Kidney (tissue), 14 donors: ENCODE results near the gene FAF1. TPM values are rescaled to one million over a fixed set of nuclear protein-coding genes. Genes with fewer than 3 reads are reported as not detected.

ENCODE experiments used
- DNase-seq, 5 donors: peaks; one replicate each; pipeline ENCODE4 v3.0.0-alpha.2; 2013 to 2020
- FAIRE-seq: peaks from 2 replicates; lab custom pipeline; 2012; peaks lifted over from hg19 to GRCh38; lab: Jason Lieb, UNC
- H3K27ac ChIP-seq, 2 donors: one replicate each; pipeline ENCODE4 v1.7.0; 2013; ENCODE audit warnings: low read depth in 2 of 2, low read length in 2 of 2, inconsistent platforms in 1 of 2
- H3K27me3 ChIP-seq: one replicate; pipeline ENCODE4 v1.7.1; 2013; ENCODE audit warnings: low read length, inconsistent platforms; ENCODE audit not compliant: control insufficient read depth, insufficient read depth
- H3K36me3 ChIP-seq, 3 donors: one replicate each; pipeline versions ENCODE4 v1.7.0 to v1.7.1; 2013; ENCODE audit warnings: low read length in 3 of 3, control low read depth in 1 of 3, inconsistent platforms in 1 of 3; ENCODE audit not compliant: insufficient read depth in 3 of 3, control insufficient read depth in 2 of 3
- H3K4me1 ChIP-seq, 3 donors: one replicate each; pipeline versions ENCODE4 v1.7.0 to v1.7.1; 2013; ENCODE audit warnings: low read length in 3 of 3, inconsistent platforms in 1 of 3, low read depth in 1 of 3; ENCODE audit not compliant: control insufficient read depth in 2 of 3, insufficient read depth in 2 of 3
- H3K4me3 ChIP-seq, 3 donors: one replicate each; pipeline versions ENCODE4 v1.7.0 to v1.8.1; 2013; ENCODE audit warnings: low read length in 3 of 3, control low read depth in 1 of 3, inconsistent platforms in 1 of 3
- H3K9ac ChIP-seq, 3 donors: one replicate each; pipeline versions ENCODE4 v1.7.0 to v1.7.1; 2013; ENCODE audit warnings: low read length in 3 of 3, control low read depth in 1 of 3, inconsistent platforms in 1 of 3
- H3K9me3 ChIP-seq, 3 donors: one replicate each; pipeline versions ENCODE4 v1.7.0 to v1.7.1; 2013; ENCODE audit warnings: low read length in 3 of 3, control low read depth in 1 of 3, inconsistent platforms in 1 of 3; ENCODE audit not compliant: control insufficient read depth in 2 of 3, insufficient read depth in 1 of 3
- intact Hi-C: fragments of 100-400 bp; cut with DNase I; formaldehyde crosslinking; loops from one replicate; pipeline ENCODE4 v1.11.1; 2022
- polyA plus RNA-seq: library from polyadenylated mRNA; stranded (reverse); fragments of 350-450 nt; fragmentation: Illumina TruSeq; extraction: RNeasy Lipid Tissue Mini Kit (QIAGEN cat#74804); gene quantifications from one replicate; pipeline ENCODE4 v1.2.3, GENCODE V29; 2014; ENCODE audit warnings: low read depth, low replicate concordance; ENCODE audit not compliant: insufficient read depth
- total RNA-seq: library from RNA; stranded (reverse); fragmentation: NEBNext Ultra II Directional; extraction: Animal tissue kit (Norgen Biotek cat#: 25700); gene quantifications from one replicate; pipeline ENCODE4 v1.2.1, GENCODE V29; 2021
- TF ChIP-seq, protein P1 (sequence below): IDR thresholded peaks from 3 replicates; pipeline ENCODE4 v1.5.1; 2012; ENCODE audit warnings: mild to moderate bottlenecking, moderate library complexity, borderline replicate concordance; ENCODE audit not compliant: insufficient read depth; ENCODE audit errors: extremely low read depth
- donor health status: control.
- donor health status: control.
- donor health status: control.
- donor health status: control.
- donor health status: control.
- donor health status: DM: yes; HTN: yes; CAD: no.
- donor health status: Normal renal cell carcinoma (clear cell type).

The FAF1 gene
- total and polyA plus RNA-seq, 2 donors from 2014 or later = 50.1 to 72.8 TPM

DNA sequence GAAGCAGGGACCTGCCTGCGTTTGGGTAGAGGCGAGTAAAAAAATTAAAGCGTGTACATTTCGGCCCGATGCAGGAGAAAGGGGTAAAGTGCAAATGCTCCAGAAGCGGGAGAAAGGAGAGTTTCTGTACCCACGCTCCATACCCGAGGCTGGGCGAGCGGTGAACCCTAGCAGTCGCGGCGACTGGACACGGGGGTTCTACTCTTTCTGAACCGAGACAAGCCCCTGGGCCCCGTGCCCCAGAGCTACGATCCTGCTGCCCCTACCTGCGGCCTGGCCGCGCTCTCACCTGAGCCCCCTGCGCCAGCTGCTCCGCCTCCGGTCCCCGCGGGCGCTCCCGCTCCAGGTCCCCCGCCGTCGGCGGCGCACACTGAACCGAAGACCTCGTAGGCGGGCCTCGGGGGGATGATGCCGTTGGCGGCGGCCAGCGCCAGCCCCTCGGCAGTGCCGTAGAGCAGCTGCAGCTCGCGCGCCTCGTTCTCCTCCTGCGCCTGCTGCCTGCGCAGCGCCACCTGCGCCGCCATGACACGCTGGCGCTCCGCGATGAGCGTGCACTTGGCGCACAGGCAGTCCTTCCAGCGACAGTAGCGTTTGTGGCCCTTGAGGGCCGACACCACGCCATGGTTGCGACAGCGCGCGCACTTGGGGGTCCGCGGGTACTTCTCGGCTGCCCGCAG is 539.2 kb downstream of the FAF1 start:
- Histone ChIP-seq H3K4me1 (peaks cover 0 to 18% (median 0%) of the 10 kb centered on the region in 3 donors), H3K27ac (no peak overlapping the region), H3K9ac (no peak overlapping the region), H3K36me3 (no peaks in the 10 kb centered on the region), H3K27me3 (peaks cover 67% of the 10 kb centered on the region), H3K9me3 (no peaks in the 10 kb centered on the region), H3K4me3 (no peak overlapping the region)
- FAIRE-seq (no peak), DNase-seq (peak in 4 of 5 donors; percentile 33 to 60 (median 39))
- intact Hi-C loops = no loop called here
- TF ChIP-seq, protein P1, sequence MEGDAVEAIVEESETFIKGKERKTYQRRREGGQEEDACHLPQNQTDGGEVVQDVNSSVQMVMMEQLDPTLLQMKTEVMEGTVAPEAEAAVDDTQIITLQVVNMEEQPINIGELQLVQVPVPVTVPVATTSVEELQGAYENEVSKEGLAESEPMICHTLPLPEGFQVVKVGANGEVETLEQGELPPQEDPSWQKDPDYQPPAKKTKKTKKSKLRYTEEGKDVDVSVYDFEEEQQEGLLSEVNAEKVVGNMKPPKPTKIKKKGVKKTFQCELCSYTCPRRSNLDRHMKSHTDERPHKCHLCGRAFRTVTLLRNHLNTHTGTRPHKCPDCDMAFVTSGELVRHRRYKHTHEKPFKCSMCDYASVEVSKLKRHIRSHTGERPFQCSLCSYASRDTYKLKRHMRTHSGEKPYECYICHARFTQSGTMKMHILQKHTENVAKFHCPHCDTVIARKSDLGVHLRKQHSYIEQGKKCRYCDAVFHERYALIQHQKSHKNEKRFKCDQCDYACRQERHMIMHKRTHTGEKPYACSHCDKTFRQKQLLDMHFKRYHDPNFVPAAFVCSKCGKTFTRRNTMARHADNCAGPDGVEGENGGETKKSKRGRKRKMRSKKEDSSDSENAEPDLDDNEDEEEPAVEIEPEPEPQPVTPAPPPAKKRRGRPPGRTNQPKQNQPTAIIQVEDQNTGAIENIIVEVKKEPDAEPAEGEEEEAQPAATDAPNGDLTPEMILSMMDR = no peak

DNA sequence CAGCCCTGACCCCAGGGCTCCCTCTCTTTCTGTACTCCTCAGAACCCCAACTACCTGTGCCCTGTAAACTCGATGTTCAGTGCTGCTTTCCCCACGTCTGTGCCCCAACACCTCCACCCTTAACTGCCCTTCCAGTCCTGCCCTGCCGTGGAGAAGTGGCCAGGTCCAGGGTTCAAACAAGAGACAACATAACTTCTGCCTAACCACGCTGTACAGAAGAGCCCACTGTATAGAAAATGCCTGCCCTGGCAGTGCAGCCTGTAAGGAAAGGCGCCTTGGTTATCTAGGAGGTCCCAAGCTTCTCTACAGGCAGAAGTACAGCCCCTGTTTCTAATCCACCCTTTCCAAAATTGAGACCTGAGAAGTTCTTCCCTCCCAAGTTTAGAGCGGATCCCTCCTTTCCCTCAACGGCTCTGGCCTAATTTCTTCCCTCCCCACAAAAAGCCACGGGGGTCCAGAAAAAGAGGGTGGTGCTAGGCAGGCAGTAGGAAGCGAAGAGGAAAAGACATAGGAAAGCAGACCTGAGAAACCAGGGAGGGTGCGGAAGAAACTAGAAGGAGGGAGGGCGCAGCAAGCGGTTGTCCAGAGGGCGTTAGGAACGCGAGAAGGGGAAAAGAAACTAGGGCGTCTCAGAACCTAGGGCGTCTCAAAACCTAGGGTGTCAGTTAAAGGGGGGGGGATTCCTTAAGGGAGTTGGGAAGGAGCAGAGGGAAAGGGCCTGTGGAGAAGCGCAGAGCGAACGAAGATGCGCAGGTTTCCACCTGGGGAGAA is 540.0 kb downstream of the FAF1 start:
- Histone ChIP-seq H3K9me3 (no peaks in the 10 kb centered on the region), H3K36me3 (no peaks in the 10 kb centered on the region), H3K4me3 (no peak overlapping the region), H3K4me1 (peaks cover 0 to 16% (median 0%) of the 10 kb centered on the region in 3 donors), H3K27me3 (peaks cover 60% of the 10 kb centered on the region), H3K27ac (no peak overlapping the region), H3K9ac (no peak overlapping the region)
- TF ChIP-seq, protein P1 = no peak
- intact Hi-C loops = no loop called here
- DNase-seq (peak in 1 of 5 donors; percentile 9), FAIRE-seq (no peak)

DNA sequence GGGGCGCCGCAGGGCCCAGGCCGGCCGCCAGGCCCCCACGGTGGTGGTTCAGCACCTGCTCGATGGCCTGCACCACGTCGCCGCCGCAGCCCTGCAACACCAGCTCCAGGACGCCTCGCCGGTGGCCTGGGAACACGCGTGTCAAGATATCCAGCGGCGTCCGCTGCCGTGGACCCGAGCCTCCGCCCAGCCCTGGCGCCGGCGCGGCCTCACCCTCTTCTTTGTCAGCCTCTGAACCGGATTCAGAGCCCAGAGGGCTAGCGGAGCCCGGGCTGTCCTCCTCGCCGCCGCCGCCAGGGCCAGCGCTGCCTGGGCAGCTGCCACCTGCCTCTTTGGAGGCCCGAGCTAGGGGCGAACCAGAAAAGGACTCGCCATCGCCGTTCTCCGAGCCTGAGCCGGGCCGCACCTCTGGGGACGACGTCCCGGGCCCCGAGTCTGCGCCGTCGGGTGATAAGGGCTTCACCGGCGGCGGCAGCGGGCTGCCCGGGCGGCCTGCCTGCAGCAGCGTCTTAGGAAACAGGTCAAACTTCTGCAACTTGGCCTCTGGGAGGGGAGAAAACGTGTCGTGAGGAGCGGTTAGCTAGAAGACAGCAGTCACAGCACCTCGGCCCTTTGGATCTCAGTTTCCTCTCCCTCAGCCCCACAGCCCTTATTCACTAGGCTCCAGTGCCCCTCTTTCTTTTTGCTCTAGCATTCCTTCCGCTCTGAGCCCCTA is 540.7 kb downstream of the FAF1 start:
- H3K9ac ChIP-seq = no peak overlapping the region
- FAIRE-seq (no peak), DNase-seq (peak; percentile 15 to 70 (median 32))
- TF ChIP-seq, protein P1 = no peak
- peaks cover 0 to 13% (median 0%) of the 10 kb centered on the region in 3 donors for H3K4me1 ChIP-seq
- peaks cover 57% of the 10 kb centered on the region for H3K27me3 ChIP-seq
- H3K27ac ChIP-seq = no peak overlapping the region
- H3K4me3 ChIP-seq = no peak overlapping the region
- intact Hi-C loops = no loop called here
- no peaks in the 10 kb centered on the region for H3K9me3 ChIP-seq
- no peaks in the 10 kb centered on the region for H3K36me3 ChIP-seq
